Measurements from ENCODE around the gene PTPRN2.
"Not testable (repeated sequence)": the region's sequence is repeated elsewhere in the genome, so short reads cannot be mapped to it uniquely, and the experiment has no call there.

The PTPRN2 gene

GRCh38 chr7:157682064-157682945, 905.3 kb downstream of the PTPRN2 start:
- no peak for DNase-seq

GRCh38 chr7:157679607-157680006, 908.0 kb downstream of the PTPRN2 start:
- no peak for DNase-seq

- DNase-seq, result no peak
Measured at GRCh38 chr7:157678501-157678900, 909.1 kb downstream of the PTPRN2 start.

GRCh38 chr7:157676456-157677255, 911.0 kb downstream of the PTPRN2 start:
- DNase-seq, result no peak

GRCh38 chr7:157676001-157676400, 911.6 kb downstream of the PTPRN2 start:
- DNase-seq, result no peak

- no peak for DNase-seq
Measured at GRCh38 chr7:157675427-157675927, 912.1 kb downstream of the PTPRN2 start.

- no peak for DNase-seq
Measured at GRCh38 chr7:157674715-157675426, 912.8 kb downstream of the PTPRN2 start.

- no peak for DNase-seq
Measured at GRCh38 chr7:157674027-157674714, 913.5 kb downstream of the PTPRN2 start.

- DNase-seq, result no peak
Measured at GRCh38 chr7:157673573-157673972, 914.0 kb downstream of the PTPRN2 start.

GRCh38 chr7:157671358-157672255, 916.0 kb downstream of the PTPRN2 start:
- no peak for DNase-seq

- no peak for DNase-seq
Measured at GRCh38 chr7:157670490-157671357, 916.9 kb downstream of the PTPRN2 start.

- no peak for DNase-seq
Measured at GRCh38 chr7:157669768-157670351, 917.8 kb downstream of the PTPRN2 start.

GRCh38 chr7:157668884-157669767, 918.5 kb downstream of the PTPRN2 start:
- no peak for DNase-seq

GRCh38 chr7:157668221-157668883, 919.3 kb downstream of the PTPRN2 start:
- DNase-seq, result no peak

GRCh38 chr7:157667731-157668130, 919.9 kb downstream of the PTPRN2 start:
- no peak for DNase-seq

- no peak for DNase-seq
Measured at GRCh38 chr7:157667261-157667660, 920.4 kb downstream of the PTPRN2 start.

GRCh38 chr7:157666530-157667040, 921.0 kb downstream of the PTPRN2 start:
- DNase-seq, result no peak

GRCh38 chr7:157665634-157665988, 922.0 kb downstream of the PTPRN2 start:
- DNase-seq, result not testable (repeated sequence)

Data from fibroblast of skin of abdomen (primary cell).